H1 (cell line): Measurements from ENCODE around the gene FERMT2.

ENCODE experiments used
- GABPA ChIP-seq: IDR thresholded peaks from 2 replicates; pipeline ENCODE4 v1.6.1; 2011; ENCODE audit warnings: mild to moderate bottlenecking, low read length, moderate library complexity, borderline replicate concordance; ENCODE audit not compliant: insufficient read depth
- YY1 ChIP-seq: IDR thresholded peaks from 2 replicates; pipeline ENCODE4 v1.6.1; 2011; ENCODE audit warnings: low read depth, mild to moderate bottlenecking, low read length
- TF ChIP-seq, protein P1 (sequence below): IDR thresholded peaks from 2 replicates; pipeline ENCODE4 v1.6.1; 2011; ENCODE audit warnings: low read length, improper control_type of control experiment
- TF ChIP-seq, protein P2 (sequence below), 3 experiments: IDR thresholded peaks; 1 replicate in 2 of 3; 2 replicates in 1 of 3; pipeline versions ENCODE4 v1.5.1 to v1.6.1; 2011; ENCODE audit warnings: low read length in 3 of 3, mild to moderate bottlenecking in 3 of 3, inconsistent platforms in 2 of 3, low read depth in 1 of 3, moderate library complexity in 1 of 3; ENCODE audit not compliant: insufficient read depth in 1 of 3; ENCODE audit errors: control extremely low read depth in 1 of 3

DNA sequence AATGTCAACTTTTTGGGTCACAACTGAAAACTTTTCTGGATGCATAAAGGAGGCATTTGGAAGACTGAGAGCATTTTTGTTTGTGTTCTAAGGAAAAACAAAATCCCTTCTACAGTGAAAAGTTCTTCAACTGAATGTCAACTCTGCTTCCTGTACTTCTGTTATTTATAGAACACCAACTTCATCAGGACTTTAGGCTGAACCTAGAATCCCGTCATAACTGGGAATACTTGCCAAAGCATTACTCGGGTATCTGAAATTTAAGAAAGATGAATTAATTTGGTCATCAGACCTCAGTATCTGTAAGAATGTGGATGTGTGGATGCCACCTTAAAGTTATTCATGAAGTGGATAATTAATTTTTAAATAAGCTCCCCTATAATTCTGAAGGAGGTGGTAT, 73.2 kb downstream of the FERMT2 start:
- TF ChIP-seq, protein P1, sequence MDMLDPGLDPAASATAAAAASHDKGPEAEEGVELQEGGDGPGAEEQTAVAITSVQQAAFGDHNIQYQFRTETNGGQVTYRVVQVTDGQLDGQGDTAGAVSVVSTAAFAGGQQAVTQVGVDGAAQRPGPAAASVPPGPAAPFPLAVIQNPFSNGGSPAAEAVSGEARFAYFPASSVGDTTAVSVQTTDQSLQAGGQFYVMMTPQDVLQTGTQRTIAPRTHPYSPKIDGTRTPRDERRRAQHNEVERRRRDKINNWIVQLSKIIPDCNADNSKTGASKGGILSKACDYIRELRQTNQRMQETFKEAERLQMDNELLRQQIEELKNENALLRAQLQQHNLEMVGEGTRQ = no peak
- TF ChIP-seq YY1 = no peak
- TF ChIP-seq, protein P2, sequence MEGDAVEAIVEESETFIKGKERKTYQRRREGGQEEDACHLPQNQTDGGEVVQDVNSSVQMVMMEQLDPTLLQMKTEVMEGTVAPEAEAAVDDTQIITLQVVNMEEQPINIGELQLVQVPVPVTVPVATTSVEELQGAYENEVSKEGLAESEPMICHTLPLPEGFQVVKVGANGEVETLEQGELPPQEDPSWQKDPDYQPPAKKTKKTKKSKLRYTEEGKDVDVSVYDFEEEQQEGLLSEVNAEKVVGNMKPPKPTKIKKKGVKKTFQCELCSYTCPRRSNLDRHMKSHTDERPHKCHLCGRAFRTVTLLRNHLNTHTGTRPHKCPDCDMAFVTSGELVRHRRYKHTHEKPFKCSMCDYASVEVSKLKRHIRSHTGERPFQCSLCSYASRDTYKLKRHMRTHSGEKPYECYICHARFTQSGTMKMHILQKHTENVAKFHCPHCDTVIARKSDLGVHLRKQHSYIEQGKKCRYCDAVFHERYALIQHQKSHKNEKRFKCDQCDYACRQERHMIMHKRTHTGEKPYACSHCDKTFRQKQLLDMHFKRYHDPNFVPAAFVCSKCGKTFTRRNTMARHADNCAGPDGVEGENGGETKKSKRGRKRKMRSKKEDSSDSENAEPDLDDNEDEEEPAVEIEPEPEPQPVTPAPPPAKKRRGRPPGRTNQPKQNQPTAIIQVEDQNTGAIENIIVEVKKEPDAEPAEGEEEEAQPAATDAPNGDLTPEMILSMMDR (IDR thresholded peaks at IDR 0.05; ENCODE audit: control extremely low read depth in 1 of 3, insufficient read depth in 1 of 3, low read depth in 1 of 3, low read length in 3 of 3) = no peak
- TF ChIP-seq GABPA = no peak
